WTC11 (cell line): Measurements from ENCODE around the gene ETFB. TPM values are rescaled to one million over a fixed set of nuclear protein-coding genes. Genes with fewer than 3 reads are reported as not detected.
A peak's percentile ranks its signal among the peaks of the same experiment; 100 is the strongest.

Experiments used
- ATF1 ChIP-seq: sonication (generic); formaldehyde crosslinking; IDR thresholded peaks from 2 replicates; pipeline ENCODE4 v1.8.1; 2023; ENCODE audit warnings: mild to moderate bottlenecking, moderate library complexity, missing genetic modification reagents
- CBFB ChIP-seq: sonication (generic); formaldehyde crosslinking; IDR thresholded peaks from 2 replicates; pipeline ENCODE4 v1.8.1; 2022; ENCODE audit warnings: mild to moderate bottlenecking, low read depth, missing genetic modification reagents
- CDX4 ChIP-seq: fragments of 250-450 bp; sonication (Bioruptor Pico); IDR thresholded peaks from 2 replicates; pipeline ENCODE4 v1.9.0; 2021; ENCODE audit warnings: moderate library complexity, mild to moderate bottlenecking, inconsistent platforms, borderline replicate concordance
- EMX1 ChIP-seq: fragments of 250-450 bp; sonication (Bioruptor Pico); IDR thresholded peaks from 2 replicates; pipeline ENCODE4 v1.8.0; 2021; ENCODE audit warnings: mild to moderate bottlenecking
- GABPB1 ChIP-seq: sonication (generic); formaldehyde crosslinking; IDR thresholded peaks from 2 replicates; pipeline ENCODE4 v1.8.1; 2023; ENCODE audit warnings: mild to moderate bottlenecking, missing genetic modification reagents
- GTF2I ChIP-seq: fragments of 250-450 bp; sonication (Bioruptor Pico); conservative IDR thresholded peaks from 2 replicates; pipeline ENCODE4 v1.4.0; 2021; ENCODE audit warnings: mild to moderate bottlenecking
- HMGXB4 ChIP-seq: sonication (generic); formaldehyde crosslinking; IDR thresholded peaks from 2 replicates; pipeline ENCODE4 v1.8.1; 2023; ENCODE audit warnings: mild to moderate bottlenecking, moderate library complexity, missing genetic modification reagents
- IRF1 ChIP-seq: sonication (generic); formaldehyde crosslinking; IDR thresholded peaks from 2 replicates; pipeline ENCODE4 v1.8.0; 2023; ENCODE audit warnings: missing genetic modification reagents
- KAT7 ChIP-seq: sonication (generic); formaldehyde crosslinking; IDR thresholded peaks from 2 replicates; pipeline ENCODE4 v1.8.1; 2023; ENCODE audit warnings: missing genetic modification reagents, mild to moderate bottlenecking, borderline replicate concordance
- MAX ChIP-seq: sonication (generic); formaldehyde crosslinking; IDR thresholded peaks from 2 replicates; pipeline ENCODE4 v1.8.0; 2022; ENCODE audit warnings: mild to moderate bottlenecking, missing genetic modification reagents
- MYBL2 ChIP-seq: sonication (generic); formaldehyde crosslinking; IDR thresholded peaks from 2 replicates; pipeline ENCODE4 v1.8.1; 2023; ENCODE audit warnings: mild to moderate bottlenecking, moderate library complexity, missing genetic modification reagents
- NFATC4 ChIP-seq: fragments of 250-450 bp; sonication (Bioruptor Pico); IDR thresholded peaks from 2 replicates; pipeline ENCODE4 v1.9.0; 2021; ENCODE audit warnings: mild to moderate bottlenecking
- NFE2L1 ChIP-seq: sonication (generic); formaldehyde crosslinking; IDR thresholded peaks from 2 replicates; pipeline ENCODE4 v1.8.1; 2023; ENCODE audit warnings: missing genetic modification reagents
- NFYB ChIP-seq: sonication (generic); formaldehyde crosslinking; conservative IDR thresholded peaks from 2 replicates; pipeline ENCODE4 v1.8.0; 2022; ENCODE audit warnings: low read depth, missing genetic modification reagents
- NR2C2 ChIP-seq: sonication (generic); formaldehyde crosslinking; IDR thresholded peaks from 2 replicates; pipeline ENCODE4 v1.8.0; 2022; ENCODE audit warnings: mild to moderate bottlenecking, missing genetic modification reagents
- NR3C1 ChIP-seq: sonication (generic); formaldehyde crosslinking; conservative IDR thresholded peaks from 2 replicates; pipeline ENCODE4 v1.8.1; 2023; ENCODE audit warnings: low read depth, mild to moderate bottlenecking, missing genetic modification reagents
- PREB ChIP-seq: sonication (generic); formaldehyde crosslinking; IDR thresholded peaks from 2 replicates; pipeline ENCODE4 v1.8.1; 2022; ENCODE audit warnings: mild to moderate bottlenecking, missing genetic modification reagents, moderate library complexity, borderline replicate concordance
- RORB ChIP-seq: fragments of 250-450 bp; sonication (Bioruptor Pico); IDR thresholded peaks from 2 replicates; pipeline ENCODE4 v1.9.0; 2021; ENCODE audit warnings: mild to moderate bottlenecking
- SOX15 ChIP-seq: fragments of 250-450 bp; sonication (Bioruptor Pico); IDR thresholded peaks from 2 replicates; pipeline ENCODE4 v1.9.0; 2021; ENCODE audit warnings: mild to moderate bottlenecking
- SP1 ChIP-seq: sonication (generic); formaldehyde crosslinking; conservative IDR thresholded peaks from 2 replicates; pipeline ENCODE4 v1.8.1; 2022; ENCODE audit warnings: missing genetic modification reagents
- STAT6 ChIP-seq: sonication (generic); formaldehyde crosslinking; conservative IDR thresholded peaks from 2 replicates; pipeline ENCODE4 v1.8.1; 2023; ENCODE audit warnings: mild to moderate bottlenecking, low read depth, missing genetic modification reagents, moderate library complexity
- TEAD4 ChIP-seq: sonication (generic); formaldehyde crosslinking; IDR thresholded peaks from 2 replicates; pipeline ENCODE4 v1.8.0; 2022; ENCODE audit warnings: mild to moderate bottlenecking, missing genetic modification reagents
- USF1 ChIP-seq: sonication (generic); formaldehyde crosslinking; IDR thresholded peaks from 2 replicates; pipeline ENCODE4 v1.8.0; 2022; ENCODE audit warnings: mild to moderate bottlenecking, missing genetic modification reagents
- ZNF121 ChIP-seq: sonication (generic); formaldehyde crosslinking; IDR thresholded peaks from 2 replicates; pipeline ENCODE4 v1.8.0; 2023; ENCODE audit warnings: missing genetic modification reagents
- ZNF138 ChIP-seq: sonication (generic); formaldehyde crosslinking; conservative IDR thresholded peaks from 2 replicates; pipeline ENCODE4 v1.8.1; 2022; ENCODE audit warnings: mild to moderate bottlenecking, moderate library complexity, missing genetic modification reagents
- ZNF219 ChIP-seq: sonication (generic); formaldehyde crosslinking; IDR thresholded peaks from 2 replicates; pipeline ENCODE4 v1.8.0; 2023; ENCODE audit warnings: missing genetic modification reagents, mild to moderate bottlenecking, borderline replicate concordance
- ZNF232 ChIP-seq: sonication (generic); formaldehyde crosslinking; IDR thresholded peaks from 2 replicates; pipeline ENCODE4 v1.8.0; 2022; ENCODE audit warnings: mild to moderate bottlenecking, missing genetic modification reagents
- ZNF263 ChIP-seq: sonication (generic); formaldehyde crosslinking; IDR thresholded peaks from 2 replicates; pipeline ENCODE4 v1.8.1; 2022; ENCODE audit warnings: low read depth, mild to moderate bottlenecking, moderate library complexity, missing genetic modification reagents
- ZNF317 ChIP-seq: sonication (generic); formaldehyde crosslinking; IDR thresholded peaks from 2 replicates; pipeline ENCODE4 v1.8.1; 2023; ENCODE audit warnings: low read depth, mild to moderate bottlenecking, moderate library complexity, missing genetic modification reagents, borderline replicate concordance
- ZNF396 ChIP-seq: fragments of 250-450 bp; sonication (Bioruptor Pico); IDR thresholded peaks from 2 replicates; pipeline ENCODE4 v1.8.0; 2021; ENCODE audit warnings: mild to moderate bottlenecking, moderate library complexity, borderline replicate concordance
- ZNF416 ChIP-seq: fragments of 250-450 bp; sonication (Bioruptor Pico); IDR thresholded peaks from 2 replicates; pipeline ENCODE4 v1.9.0; 2021; ENCODE audit warnings: mild to moderate bottlenecking, inconsistent platforms
- ZNF671 ChIP-seq: fragments of 250-450 bp; sonication (Bioruptor Pico); IDR thresholded peaks from 2 replicates; pipeline ENCODE4 v1.8.0; 2021; ENCODE audit warnings: mild to moderate bottlenecking
- total RNA-seq: library from RNA; stranded (reverse); gene quantifications from 3 replicates; pipeline ENCODE4 v1.2.3, GENCODE V29; 2021

Gene ETFB
- total RNA-seq, 1 experiment from 2014 or later, result 60.6 TPM

- no peak for TF ChIP-seq PREB (CRISPR knock-in tag)
- no peak for TF ChIP-seq GTF2I (CRISPR knock-in tag)
- TF ChIP-seq CDX4 (CRISPR knock-in tag), result no peak
- TF ChIP-seq GABPB1 (CRISPR knock-in tag), result peak; percentile 75
- TF ChIP-seq ZNF263, result no peak
- TF ChIP-seq STAT6 (CRISPR knock-in tag), result no peak
- no peak for TF ChIP-seq IRF1
- no peak for TF ChIP-seq ZNF416 (CRISPR knock-in tag)
- no peak for TF ChIP-seq CBFB (CRISPR knock-in tag)
- TF ChIP-seq NFYB (CRISPR knock-in tag), result peak; percentile 72
- TF ChIP-seq KAT7 (CRISPR knock-in tag), result no peak
- TF ChIP-seq RORB (CRISPR knock-in tag), result no peak
- TF ChIP-seq ZNF671, result no peak
- no peak for TF ChIP-seq HMGXB4 (CRISPR knock-in tag)
- TF ChIP-seq TEAD4, result no peak
- TF ChIP-seq SP1, result no peak
- no peak for TF ChIP-seq SOX15
- peak; percentile 42; the same call in 1 of the 2 replicates for TF ChIP-seq USF1
- TF ChIP-seq NR2C2 (CRISPR knock-in tag), result no peak
- no peak for TF ChIP-seq ZNF121 (CRISPR knock-in tag)
- no peak for TF ChIP-seq EMX1 (CRISPR knock-in tag)
- peak; percentile 69 for TF ChIP-seq MYBL2
- TF ChIP-seq ZNF232 (CRISPR knock-in tag), result 0 out of 2 replicates have a peak, but pooled peaks have one; percentile 34
- TF ChIP-seq ZNF317, result no peak
- TF ChIP-seq ZNF138 (CRISPR knock-in tag), result no peak
- no peak for TF ChIP-seq ATF1
- TF ChIP-seq NFE2L1 (CRISPR knock-in tag), result peak; percentile 73; the same call in 1 of the 2 replicates
- no peak for TF ChIP-seq ZNF396
- no peak for TF ChIP-seq NFATC4 (CRISPR knock-in tag)
- TF ChIP-seq NR3C1 (CRISPR knock-in tag), result no peak
- TF ChIP-seq ZNF219 (CRISPR knock-in tag), result no peak
- peak; percentile 90 for TF ChIP-seq MAX
These were observed 28.1 kb upstream of the ETFB start (continued) for GRCh38 chr19:51394050-51394836.
